Measurements from ENCODE around the gene LAMB2. TPM values are rescaled to one million over a fixed set of nuclear protein-coding genes. Genes with fewer than 3 reads are reported as not detected.

Gene LAMB2
- total RNA-seq, 1 experiment from 2014 or later: 118 TPM

GRCh38 chr3:49104052-49104426, 28.8 kb downstream of the LAMB2 start:
- Mint-ChIP-seq H3K9me3 (no peaks in the 10 kb centered on the region), H3K4me1 (peaks cover 25% of the 10 kb centered on the region), H3K36me3 (peaks cover 48% of the 10 kb centered on the region), H3K27ac (peak overlapping the region; percentile 96), H3K4me3 (peak overlapping the region; percentile 97), H3K27me3 (ENCODE audit: low read depth) (no peaks in the 10 kb centered on the region)
- ChIA-PET POLR2A (interaction anchor here (0.7 to 2.2 kb wide), 3 partner anchors 9 to 75 kb away, joined by 3 to 14 read pairs (median 5); partner anchors contain the start of genes IMPDH2, QRICH1 and USP19), CTCF (interaction anchor here (1.0 to 1.8 kb wide), 3 partner anchors 10 to 116 kb away, joined by 4 to 14 read pairs (median 7); partner anchors contain the start of genes NDUFAF3 and QRICH1)
- DNase-seq (ENCODE audit: low spot score): no peak
- TF ChIP-seq ERG (CRISPR knock-in tag; IDR thresholded peaks at IDR 0.05) (no peak), SMAD3 (CRISPR knock-in tag; IDR thresholded peaks at IDR 0.05; ENCODE audit: borderline replicate concordance) (0 out of 2 replicates have a peak, but pooled peaks have one; percentile 37), USF2 (CRISPR knock-in tag; IDR thresholded peaks at IDR 0.05) (0 out of 2 replicates have a peak, but pooled peaks have one; percentile 5)
- ATAC-seq: no peak

GRCh38 chr3:49100046-49100615, 32.7 kb downstream of the LAMB2 start:
- Mint-ChIP-seq H3K4me1 (peaks cover 15% of the 10 kb centered on the region), H3K36me3 (peaks cover 63% of the 10 kb centered on the region), H3K4me3 (no peak overlapping the region), H3K9me3 (no peaks in the 10 kb centered on the region), H3K27me3 (ENCODE audit: low read depth) (no peaks in the 10 kb centered on the region), H3K27ac (no peak overlapping the region)
- DNase-seq (ENCODE audit: low spot score) (no peak), ATAC-seq (no peak)
- CTCF ChIA-PET: no interaction called here
- POLR2A ChIA-PET: no interaction called here
- no peak for TF ChIP-seq ZNF281 (CRISPR knock-in tag; IDR thresholded peaks at IDR 0.05)

- ChIA-PET POLR2A (no interaction called here), CTCF (no interaction called here)
- Mint-ChIP-seq H3K27me3 (ENCODE audit: low read depth) (no peaks in the 10 kb centered on the region), H3K27ac (no peak overlapping the region), H3K36me3 (peaks cover 61% of the 10 kb centered on the region), H3K4me3 (no peak overlapping the region), H3K4me1 (peaks cover 8% of the 10 kb centered on the region; the same call in 1 of the 2 replicates), H3K9me3 (no peaks in the 10 kb centered on the region)
- no peak for DNase-seq (ENCODE audit: low spot score)
- ATAC-seq: no peak
- no peak for TF ChIP-seq MLX (CRISPR knock-in tag; IDR thresholded peaks at IDR 0.05)
- no peak for TF ChIP-seq ZMAT4 (CRISPR knock-in tag; IDR thresholded peaks at IDR 0.05)
- TF ChIP-seq ZNF396 (CRISPR knock-in tag; IDR thresholded peaks at IDR 0.05; ENCODE audit: borderline replicate concordance): no peak
- TF ChIP-seq ATF3 (CRISPR knock-in tag; conservative IDR thresholded peaks at IDR 0.05): no peak
- no peak for TF ChIP-seq IRF1 (CRISPR knock-in tag; IDR thresholded peaks at IDR 0.05)
- TF ChIP-seq ZNF512 (CRISPR knock-in tag; IDR thresholded peaks at IDR 0.05; ENCODE audit: borderline replicate concordance): no peak
- no peak for TF ChIP-seq ZNF219 (CRISPR knock-in tag; IDR thresholded peaks at IDR 0.05; ENCODE audit: borderline replicate concordance)
- no peak for TF ChIP-seq STAT6 (CRISPR knock-in tag; conservative IDR thresholded peaks at IDR 0.05; ENCODE audit: low read depth)
- no peak for TF ChIP-seq NR1H2 (CRISPR knock-in tag; IDR thresholded peaks at IDR 0.05)
- TF ChIP-seq KAT7 (CRISPR knock-in tag; IDR thresholded peaks at IDR 0.05; ENCODE audit: borderline replicate concordance): no peak
Observed at GRCh38 chr3:49098910-49099630, 33.8 kb downstream of the LAMB2 start.
